Effector memory CD4-positive, alpha-beta T cell (primary cell): Measurements from ENCODE around the gene CKMT2.

ENCODE experiments used
- DNase-seq, 3 donors: peaks; one replicate each; pipeline ENCODE4 v3.0.0-alpha.2; 2020
- H3K27ac ChIP-seq: 2 replicates; pipeline ENCODE4 v1.7.0; 2013; ENCODE audit warnings: mild to moderate bottlenecking, low read length, moderate library complexity; ENCODE audit not compliant: insufficient read depth, poor library complexity, severe bottlenecking
- H3K27me3 ChIP-seq: replicated peaks from 2 replicates; pipeline ENCODE4 v1.7.0; 2013; ENCODE audit warnings: mild to moderate bottlenecking, low read length; ENCODE audit not compliant: insufficient read depth, control insufficient read depth, poor library complexity, severe bottlenecking
- H3K36me3 ChIP-seq: 2 replicates; pipeline ENCODE4 v1.7.0; 2013; ENCODE audit warnings: mild to moderate bottlenecking, low read length, moderate library complexity; ENCODE audit not compliant: control insufficient read depth, insufficient read depth
- H3K4me1 ChIP-seq: 2 replicates; pipeline ENCODE4 v1.7.0; 2013; ENCODE audit warnings: low read length, mild to moderate bottlenecking; ENCODE audit not compliant: control insufficient read depth, insufficient read depth, poor library complexity, severe bottlenecking
- H3K4me3 ChIP-seq: 2 replicates; pipeline ENCODE4 v1.7.0; 2013; ENCODE audit warnings: low read length, low read depth, mild to moderate bottlenecking; ENCODE audit not compliant: insufficient read depth, poor library complexity, severe bottlenecking
- H3K9me3 ChIP-seq: 2 replicates; pipeline ENCODE4 v1.7.0; 2013; ENCODE audit warnings: mild to moderate bottlenecking, low read length, moderate library complexity; ENCODE audit not compliant: control insufficient read depth

The CKMT2 gene

GRCh38 chr5:81232464-81233079, 550 bp upstream of the CKMT2 start:
- Histone ChIP-seq H3K4me3 (no peak overlapping the region), H3K36me3 (no peaks in the 10 kb centered on the region), H3K4me1 (peaks cover 12% of the 10 kb centered on the region), H3K27ac (no peak overlapping the region), H3K9me3 (no peaks in the 10 kb centered on the region), H3K27me3 (no peaks in the 10 kb centered on the region)
- no peak for DNase-seq

DNA sequence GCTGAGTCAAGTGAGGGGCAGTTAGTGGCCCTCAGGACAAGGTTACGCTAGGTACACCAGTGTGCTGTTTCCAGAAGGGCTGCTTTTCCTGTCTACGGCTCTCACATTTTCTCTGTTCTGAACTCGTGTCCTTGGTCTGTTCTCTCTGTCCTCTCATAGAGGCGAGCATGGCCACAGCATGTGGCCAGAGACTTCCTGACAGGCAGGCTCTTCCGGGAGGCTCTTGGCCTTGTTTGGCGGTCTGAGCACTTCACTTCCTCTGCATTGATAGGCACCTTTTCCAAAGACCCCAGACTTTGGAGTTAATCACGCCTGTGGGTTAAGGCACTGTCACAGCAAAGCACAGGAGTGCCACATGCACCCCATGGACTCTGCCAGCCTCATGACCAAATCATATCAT, 1.2 kb downstream of the CKMT2 start:
- DNase-seq: no peak
- peaks cover 12% of the 10 kb centered on the region for H3K4me1 ChIP-seq
- no peak overlapping the region for H3K4me3 ChIP-seq
- no peaks in the 10 kb centered on the region for H3K36me3 ChIP-seq
- H3K9me3 ChIP-seq: no peaks in the 10 kb centered on the region
- no peaks in the 10 kb centered on the region for H3K27me3 ChIP-seq
- no peak overlapping the region for H3K27ac ChIP-seq

DNA sequence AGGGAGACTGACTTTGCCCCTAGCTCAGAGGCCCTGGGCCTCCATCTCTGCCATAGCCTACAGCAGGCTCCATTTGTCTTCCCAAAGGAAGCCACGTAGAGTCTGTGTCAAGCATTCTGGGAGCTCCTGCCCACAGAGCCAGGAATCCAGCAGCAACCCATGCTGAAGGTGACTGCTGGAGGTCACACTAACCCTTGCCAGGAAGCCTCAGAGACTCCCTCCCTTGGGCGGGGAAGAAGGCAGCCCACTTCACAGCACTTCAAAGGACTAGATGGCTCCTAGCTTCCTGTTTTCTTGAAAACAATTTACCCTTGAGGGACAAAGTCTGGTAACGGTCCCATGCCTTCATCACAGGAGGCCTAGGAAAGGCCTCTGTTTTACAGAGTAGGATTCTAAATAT, 1.7 kb downstream of the CKMT2 start:
- no peak overlapping the region for H3K4me3 ChIP-seq
- DNase-seq: no peak
- peaks cover 12% of the 10 kb centered on the region for H3K4me1 ChIP-seq
- H3K9me3 ChIP-seq: no peaks in the 10 kb centered on the region
- no peak overlapping the region for H3K27ac ChIP-seq
- H3K27me3 ChIP-seq: no peaks in the 10 kb centered on the region
- H3K36me3 ChIP-seq: no peaks in the 10 kb centered on the region

- Histone ChIP-seq H3K4me3 (no peak overlapping the region), H3K36me3 (no peaks in the 10 kb centered on the region), H3K27me3 (no peaks in the 10 kb centered on the region), H3K27ac (no peak overlapping the region), H3K9me3 (no peaks in the 10 kb centered on the region), H3K4me1 (peaks cover 12% of the 10 kb centered on the region)
- DNase-seq: no peak
These were observed 2.4 kb downstream of the CKMT2 start for GRCh38 chr5:81235287-81236072.

- DNase-seq: no peak
These were observed 5.3 kb downstream of the CKMT2 start for GRCh38 chr5:81238460-81238859.

DNA sequence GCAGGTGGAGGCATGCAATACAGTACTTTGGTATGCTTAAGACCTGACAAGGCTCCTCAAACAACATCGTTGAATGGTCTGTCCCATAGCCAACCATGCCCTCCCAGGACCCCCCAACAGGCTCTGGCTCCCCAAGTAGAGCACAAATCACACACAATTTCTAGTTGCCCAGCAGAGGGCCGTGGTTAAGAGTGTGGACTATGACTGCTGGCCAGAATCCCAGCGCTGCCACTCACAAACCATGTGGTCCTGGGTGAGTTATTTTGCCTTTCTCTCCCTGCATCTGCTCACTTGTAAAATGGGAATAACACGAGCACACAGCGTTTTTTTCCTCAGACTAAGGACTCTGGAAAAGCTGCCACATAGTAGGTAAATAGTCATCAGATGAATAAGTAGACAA, 6.5 kb downstream of the CKMT2 start:
- no peaks in the 10 kb centered on the region for H3K9me3 ChIP-seq
- no peaks in the 10 kb centered on the region for H3K36me3 ChIP-seq

More at GRCh38 chr5:81238460-81238859, 5.3 kb downstream of the CKMT2 start:
- no peaks in the 10 kb centered on the region for H3K36me3 ChIP-seq
- H3K4me1 ChIP-seq: peaks cover 12% of the 10 kb centered on the region
- H3K9me3 ChIP-seq: no peaks in the 10 kb centered on the region
- H3K27me3 ChIP-seq: no peaks in the 10 kb centered on the region
- no peak overlapping the region for H3K27ac ChIP-seq
- H3K4me3 ChIP-seq: no peak overlapping the region

DNA sequence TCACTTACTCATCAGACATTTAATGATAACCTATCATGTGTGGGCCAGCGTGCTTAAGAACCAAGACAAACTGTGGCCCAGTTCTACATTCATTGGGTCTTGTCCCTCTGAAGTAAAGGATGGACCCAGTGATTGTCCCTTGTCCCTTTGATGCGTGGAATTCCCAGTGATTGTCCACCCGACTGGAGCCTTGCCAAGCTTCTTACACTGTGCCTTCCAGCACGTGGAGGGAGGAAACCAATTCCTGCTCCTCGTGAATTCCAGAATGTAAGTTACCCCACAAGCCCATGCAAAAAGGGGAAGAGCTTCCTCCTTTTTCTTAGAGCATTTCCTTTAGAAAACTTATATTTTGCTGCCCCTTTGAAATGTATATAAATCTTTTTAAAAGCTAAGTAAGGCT, 7.9 kb downstream of the CKMT2 start:
- H3K27me3 ChIP-seq: no peaks in the 10 kb centered on the region
- no peak overlapping the region for H3K27ac ChIP-seq
- no peak overlapping the region for H3K4me3 ChIP-seq
- H3K4me1 ChIP-seq: no peaks in the 10 kb centered on the region
- no peaks in the 10 kb centered on the region for H3K36me3 ChIP-seq
- DNase-seq: no peak
- H3K9me3 ChIP-seq: no peaks in the 10 kb centered on the region

More for the DNA sequence above, 6.5 kb downstream of the CKMT2 start:
- no peaks in the 10 kb centered on the region for H3K27me3 ChIP-seq
- no peak overlapping the region for H3K27ac ChIP-seq
- peaks cover 5% of the 10 kb centered on the region for H3K4me1 ChIP-seq
- H3K4me3 ChIP-seq: no peak overlapping the region
- DNase-seq: no peak

DNA sequence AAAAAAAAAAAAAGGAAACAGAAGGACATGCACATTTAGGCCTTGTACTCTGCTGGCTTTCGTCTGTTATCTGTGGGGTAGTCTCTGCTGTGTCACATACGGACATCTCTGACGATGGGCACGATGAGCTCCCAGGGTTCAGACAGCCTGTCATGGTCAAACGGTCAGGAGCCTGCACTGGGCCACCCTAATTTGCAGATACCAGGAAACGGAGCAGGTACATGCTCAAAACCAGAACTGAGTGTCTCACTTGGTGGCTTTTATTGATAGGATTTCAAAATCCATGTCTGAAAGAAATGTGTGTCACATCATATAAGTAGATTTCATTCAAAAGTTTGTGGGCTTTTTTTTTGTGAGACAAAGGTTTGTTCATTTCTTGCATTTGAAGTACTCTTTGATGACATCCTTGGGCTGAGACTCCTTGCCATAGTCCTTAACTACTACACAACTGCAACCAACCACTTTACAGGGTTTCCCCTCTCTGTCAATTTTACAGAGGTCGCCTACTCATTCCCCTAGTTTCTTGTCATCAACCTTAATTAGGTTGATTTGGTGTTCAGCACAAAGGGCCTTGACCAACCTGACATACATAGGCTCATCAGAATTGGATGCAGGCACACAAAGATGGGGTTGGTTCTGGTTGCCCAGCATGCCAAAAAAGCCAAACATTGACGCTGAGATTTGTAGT, 9.0 kb downstream of the CKMT2 start:
- Histone ChIP-seq H3K4me3 (no peak overlapping the region), H3K27me3 (no peaks in the 10 kb centered on the region), H3K27ac (no peak overlapping the region), H3K4me1 (no peaks in the 10 kb centered on the region), H3K9me3 (no peaks in the 10 kb centered on the region), H3K36me3 (no peaks in the 10 kb centered on the region)
- no peak for DNase-seq

DNA sequence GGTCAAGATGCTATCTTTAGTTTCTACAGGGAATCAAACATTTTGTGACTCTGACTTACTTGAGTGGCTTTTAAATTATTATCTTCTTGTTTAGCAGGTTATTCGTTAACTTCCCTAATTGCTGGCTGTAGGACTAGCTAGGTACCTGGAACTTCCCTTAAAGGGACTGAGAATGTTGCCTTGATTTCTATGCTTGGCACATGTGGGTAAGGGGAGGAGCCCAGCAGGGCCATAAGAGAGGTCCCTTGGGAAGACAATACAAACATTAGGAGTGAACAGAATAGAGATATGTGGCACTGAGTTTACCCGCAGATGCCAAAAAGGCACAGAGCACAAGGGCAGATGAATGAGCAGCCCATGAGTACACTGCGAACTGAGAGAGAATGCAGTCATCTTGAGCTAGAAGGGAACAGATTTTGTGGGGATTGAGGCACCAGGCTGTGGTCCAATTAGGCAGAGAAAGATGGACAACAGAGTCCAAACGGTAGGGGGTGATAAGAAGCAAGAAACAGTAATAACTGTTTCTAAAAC, 9.8 kb downstream of the CKMT2 start:
- no peaks in the 10 kb centered on the region for H3K9me3 ChIP-seq

GRCh38 chr5:81244451-81244850, 11.3 kb downstream of the CKMT2 start:
- DNase-seq: no peak
- Histone ChIP-seq H3K9me3 (no peaks in the 10 kb centered on the region), H3K4me3 (no peak overlapping the region), H3K27me3 (no peaks in the 10 kb centered on the region), H3K4me1 (no peaks in the 10 kb centered on the region), H3K27ac (no peak overlapping the region), H3K36me3 (no peaks in the 10 kb centered on the region)

More for the DNA sequence above, 9.8 kb downstream of the CKMT2 start:
- DNase-seq: no peak
- no peaks in the 10 kb centered on the region for H3K36me3 ChIP-seq
- no peak overlapping the region for H3K4me3 ChIP-seq
- no peaks in the 10 kb centered on the region for H3K27me3 ChIP-seq
- no peak overlapping the region for H3K27ac ChIP-seq
- H3K4me1 ChIP-seq: no peaks in the 10 kb centered on the region
